HG03521 (cell line): ENCODE results near the gene STAT5B.
A peak's percentile ranks its signal among the peaks of the same experiment; 100 is the strongest.
"Not testable (repeated sequence)": the region's sequence is repeated elsewhere in the genome, so short reads cannot be mapped to it uniquely, and the experiment has no call there.

Experiments
- ATAC-seq: cut with Tn5 transposase; IDR thresholded peaks from one replicate; pipeline ENCODE4 v1.9.1; 2021; ENCODE audit warnings: mild to moderate bottlenecking, moderate library complexity; ENCODE audit not compliant: unreplicated experiment

STAT5B gene

GRCh38 chr17:42276359-42276608 is at the start of gene STAT5B:
STAT5B (minus strand) TSS chr17:42276391; CDS start chr17:42232127, 44,264 bp downstream.
- ATAC-seq, result peak; percentile 52

- no peak for ATAC-seq
Observed at GRCh38 chr17:42325026-42325425, 48.8 kb upstream of the STAT5B start.

GRCh38 chr17:42323268-42323773 is 47.1 kb upstream of the STAT5B start:
- ATAC-seq, result no peak

GRCh38 chr17:42322382-42323267 is 46.4 kb upstream of the STAT5B start:
- peak; percentile 52 for ATAC-seq

GRCh38 chr17:42321555-42321954 is 45.4 kb upstream of the STAT5B start:
- no peak for ATAC-seq

- not testable (repeated sequence) for ATAC-seq
Observed at GRCh38 chr17:42317967-42318366, 41.8 kb upstream of the STAT5B start.

GRCh38 chr17:42317266-42317845 is 41.2 kb upstream of the STAT5B start:
- no peak for ATAC-seq

GRCh38 chr17:42316755-42317154 is 40.6 kb upstream of the STAT5B start:
- no peak for ATAC-seq

- peak; percentile 42 for ATAC-seq
Observed at GRCh38 chr17:42315402-42316156, 39.4 kb upstream of the STAT5B start.

GRCh38 chr17:42313773-42314566 is 37.8 kb upstream of the STAT5B start:
- no peak for ATAC-seq

GRCh38 chr17:42313389-42313772 is 37.2 kb upstream of the STAT5B start:
- no peak for ATAC-seq

- ATAC-seq, result no peak
Observed at GRCh38 chr17:42312285-42313130, 36.3 kb upstream of the STAT5B start.

- ATAC-seq, result no peak
Observed at GRCh38 chr17:42312035-42312284, 35.8 kb upstream of the STAT5B start.

- no peak for ATAC-seq
Observed at GRCh38 chr17:42311240-42312034, 35.2 kb upstream of the STAT5B start.

- no peak for ATAC-seq
Observed at GRCh38 chr17:42310787-42311215, 34.6 kb upstream of the STAT5B start.

- no peak for ATAC-seq
Observed at GRCh38 chr17:42309986-42310786, 34.0 kb upstream of the STAT5B start.

- no peak for ATAC-seq
Observed at GRCh38 chr17:42309142-42309541, 33.0 kb upstream of the STAT5B start.

- ATAC-seq, result no peak
Observed at GRCh38 chr17:42308446-42308845, 32.3 kb upstream of the STAT5B start.
